ENCODE results near the gene STAT5A.

DNA sequence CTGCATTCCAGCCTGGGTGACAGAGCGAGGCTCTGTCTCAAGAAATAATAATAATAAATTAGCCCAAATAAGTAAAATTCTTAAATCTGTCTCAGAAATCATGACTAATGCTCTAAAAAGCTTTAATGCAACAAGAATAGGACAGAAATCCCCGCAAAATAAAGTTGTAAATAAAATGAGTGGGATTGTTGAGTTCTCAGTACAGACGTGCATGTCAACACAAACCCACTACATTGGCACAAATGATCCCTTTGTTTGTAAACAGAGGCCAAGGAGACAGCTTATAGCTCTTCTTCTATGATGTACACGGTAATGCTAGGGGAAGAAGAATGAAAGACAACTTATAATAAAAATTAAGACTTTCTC lies 18.1 kb upstream of the STAT5A start:
- TF ChIP-seq CTCF (IDR thresholded peaks at IDR 0.05; ENCODE audit: insufficient read depth, low read length) (no peak), REST (IDR thresholded peaks at IDR 0.05; ENCODE audit: insufficient replicate concordance, low read depth) (no peak), GABPA (IDR thresholded peaks at IDR 0.05; ENCODE audit: low read depth) (no peak), POLR2AphosphoS5 (IDR thresholded peaks at IDR 0.05; ENCODE audit: low read depth) (no peak), SPI1 (IDR thresholded peaks at IDR 0.05; ENCODE audit: borderline replicate concordance, low read depth) (no peak)
